ENCODE measurements around the gene IL10RA. TPM values are rescaled to one million over a fixed set of nuclear protein-coding genes. Genes with fewer than 3 reads are reported as not detected.

Gene IL10RA
- total and polyA plus RNA-seq, 9 of the 15 experiments (the other 6 are each of a cell fraction or from before 2014, with no cell fraction given), result 0.17 to 17.3 (median 2.9) TPM

GRCh38 chr11:118012083-118012669 lies 26.0 kb downstream of the IL10RA start (continued):
- TF ChIP-seq ZBTB40 (IDR thresholded peaks at IDR 0.05) (no peak), ZBTB40 (CRISPR knock-in tag; IDR thresholded peaks at IDR 0.05) (no peak), MAFF (IDR thresholded peaks at IDR 0.05; ENCODE audit: low read length) (peak; percentile 6; the same call in 1 of the 2 replicates), CREB3 (tag; conservative IDR thresholded peaks at IDR 0.05; ENCODE audit: low read depth) (no peak), CBX1 (IDR thresholded peaks at IDR 0.05; ENCODE audit: low read depth) (no peak), XRCC3 (IDR thresholded peaks at IDR 0.05) (no peak), NR4A1 (CRISPR knock-in tag; IDR thresholded peaks at IDR 0.05) (no peak), NR4A1 (tag; IDR thresholded peaks at IDR 0.05) (no peak), FOXK1 (CRISPR knock-in tag; IDR thresholded peaks at IDR 0.05; ENCODE audit: borderline replicate concordance) (no peak), NUFIP1 (IDR thresholded peaks at IDR 0.05; ENCODE audit: partially characterized antibody) (no peak), FOSL1 (tag; conservative IDR thresholded peaks at IDR 0.05) (peak; percentile 83), RBBP5 (IDR thresholded peaks at IDR 0.05; ENCODE audit: borderline replicate concordance, insufficient read depth, low read length, poor library complexity, severe bottlenecking) (no peak), NR1H2 (CRISPR knock-in tag; IDR thresholded peaks at IDR 0.05) (no peak), KLF6 (CRISPR knock-in tag; IDR thresholded peaks at IDR 0.05; ENCODE audit: borderline replicate concordance) (no peak), THRAP3 (IDR thresholded peaks at IDR 0.05; ENCODE audit: borderline replicate concordance) (no peak), POLR2H (tag; IDR thresholded peaks at IDR 0.05; ENCODE audit: low read depth) (no peak), IRF2 (CRISPR knock-in tag; IDR thresholded peaks at IDR 0.05) (no peak), HMG20A (CRISPR knock-in tag; conservative IDR thresholded peaks at IDR 0.05) (no peak), SAFB (IDR thresholded peaks at IDR 0.05; ENCODE audit: borderline replicate concordance, low read depth, low read length) (no peak), NR2C1 (IDR thresholded peaks at IDR 0.05) (no peak), NR2C1 (tag; IDR thresholded peaks at IDR 0.05) (0 out of 2 replicates have a peak, but pooled peaks have one; percentile 9)
